DMS114 treated with DMSO at 0.1 percent for 48 hours (cell line): Measurements from ENCODE around the gene EDARADD.
"Not testable (repeated sequence)": the region's sequence is repeated elsewhere in the genome, so short reads cannot be mapped to it uniquely, and the experiment has no call there.

Experiments used
- DNase-seq: peaks from one replicate; lab custom pipeline; 2025; ENCODE audit not compliant: unreplicated experiment; lab: John Stamatoyannopoulos, UW

Gene EDARADD

GRCh38 chr1:236393681-236394481 lies at the start of gene EDARADD:
Gene EDARADD, plus strand, starts transcription at chr1:236394286. Its CDS starts 159 bp downstream, at chr1:236394445.
- DNase-seq = no peak

GRCh38 chr1:236345728-236346127 lies 48.4 kb upstream of the EDARADD start:
- no peak for DNase-seq

GRCh38 chr1:236348071-236348470 lies 46.0 kb upstream of the EDARADD start:
- no peak for DNase-seq

- DNase-seq = no peak
Measured at GRCh38 chr1:236350308-236350707, 43.8 kb upstream of the EDARADD start.

DNA sequence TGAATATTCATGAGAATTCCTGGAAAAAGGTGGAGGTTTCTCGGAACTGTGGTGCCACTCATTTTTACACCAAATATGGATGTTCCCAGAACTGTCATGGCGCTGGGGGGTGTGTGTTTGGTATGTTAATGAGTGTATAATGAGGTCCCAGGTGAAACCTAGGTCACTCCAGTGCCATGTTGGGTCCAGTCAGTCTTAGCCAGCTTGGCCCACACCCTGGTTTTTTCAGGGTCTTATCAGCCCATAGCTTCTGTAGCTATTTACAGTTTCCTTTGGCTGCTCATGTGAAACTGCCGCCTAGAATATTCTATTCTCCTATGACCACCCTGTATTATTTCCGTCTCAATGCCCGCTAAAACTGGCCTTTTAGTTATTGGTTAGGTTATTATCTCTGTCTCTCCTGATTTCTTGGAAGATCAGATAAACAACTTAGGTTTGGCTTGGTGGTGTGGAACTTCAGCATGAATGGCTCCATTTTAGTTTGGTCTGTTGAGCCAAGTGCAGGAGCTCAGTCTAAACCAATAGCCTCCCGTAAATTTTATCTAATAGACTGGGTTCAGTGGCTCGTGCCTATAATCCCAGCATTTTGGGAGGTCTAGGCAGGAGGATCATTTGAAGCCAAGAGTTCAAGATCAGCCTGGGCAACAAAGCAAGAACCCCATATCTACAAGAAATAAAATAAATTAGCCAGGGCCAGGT lies 42.1 kb upstream of the EDARADD start:
- no peak for DNase-seq

DNA sequence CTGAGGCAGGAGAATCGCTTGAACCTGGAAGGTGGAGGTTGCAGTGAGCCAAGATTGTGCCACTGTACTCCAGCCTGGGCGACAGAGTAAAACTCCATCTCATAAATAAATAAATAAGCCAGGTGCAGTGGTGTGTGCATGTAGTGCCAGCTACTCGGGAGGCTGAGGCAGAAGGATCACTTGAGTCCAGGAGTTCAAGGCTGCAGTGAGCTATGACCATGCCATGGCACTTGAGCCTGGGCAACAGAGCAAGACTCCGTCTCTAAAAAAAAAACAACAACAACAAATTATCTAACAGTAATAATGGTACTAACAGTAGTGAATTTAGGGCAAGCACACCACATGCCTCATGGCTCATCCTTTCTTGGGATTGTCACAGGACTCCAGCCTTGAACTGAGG lies 41.3 kb upstream of the EDARADD start:
- DNase-seq = not testable (repeated sequence)

DNA sequence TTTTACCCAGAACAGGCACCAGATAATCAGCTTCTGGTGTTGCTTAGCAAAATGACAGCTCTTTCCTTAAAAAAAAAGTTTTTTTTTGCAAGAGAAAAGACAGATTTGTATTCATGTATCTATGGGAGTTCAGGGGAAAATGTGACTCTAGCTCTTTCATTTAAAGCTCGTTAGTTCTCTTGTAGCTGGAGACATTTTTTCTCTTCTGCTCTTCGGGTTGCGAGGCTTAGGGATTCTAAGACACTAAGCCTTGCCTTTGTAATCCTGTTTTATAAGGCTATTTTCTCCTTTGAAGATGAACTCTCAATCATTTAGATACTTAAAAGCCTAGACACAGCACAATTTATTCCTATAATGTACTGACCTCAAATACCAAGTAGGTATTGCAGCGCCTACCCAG lies 40.3 kb upstream of the EDARADD start:
- DNase-seq = no peak

- no peak for DNase-seq
Measured at GRCh38 chr1:236354330-236355147, 39.5 kb upstream of the EDARADD start.

GRCh38 chr1:236356141-236356540 lies 37.9 kb upstream of the EDARADD start:
- DNase-seq = no peak

GRCh38 chr1:236361909-236362590 lies 32.0 kb upstream of the EDARADD start:
- DNase-seq = no peak

DNA sequence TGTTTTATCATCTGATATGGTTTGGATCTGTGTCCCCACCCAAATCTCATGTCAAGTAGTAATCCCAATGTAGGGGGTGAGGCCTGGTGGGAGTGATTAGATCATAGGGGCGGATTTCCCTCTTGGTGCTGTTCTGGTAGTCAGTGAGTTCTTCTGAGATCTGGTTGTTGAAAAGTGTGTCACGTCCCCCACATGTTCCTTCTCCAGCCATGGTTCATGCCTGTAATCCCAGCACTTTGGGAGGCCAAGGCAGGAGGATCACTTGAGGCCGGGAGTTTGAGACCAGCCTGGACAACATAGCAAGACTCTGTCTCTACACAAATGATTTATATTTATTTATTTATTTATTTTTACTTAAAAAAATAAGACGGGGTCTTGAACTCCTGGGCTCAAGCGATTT lies 30.8 kb upstream of the EDARADD start:
- DNase-seq = no peak

- no peak for DNase-seq
Measured at GRCh38 chr1:236365999-236366570, 28.0 kb upstream of the EDARADD start.

DNA sequence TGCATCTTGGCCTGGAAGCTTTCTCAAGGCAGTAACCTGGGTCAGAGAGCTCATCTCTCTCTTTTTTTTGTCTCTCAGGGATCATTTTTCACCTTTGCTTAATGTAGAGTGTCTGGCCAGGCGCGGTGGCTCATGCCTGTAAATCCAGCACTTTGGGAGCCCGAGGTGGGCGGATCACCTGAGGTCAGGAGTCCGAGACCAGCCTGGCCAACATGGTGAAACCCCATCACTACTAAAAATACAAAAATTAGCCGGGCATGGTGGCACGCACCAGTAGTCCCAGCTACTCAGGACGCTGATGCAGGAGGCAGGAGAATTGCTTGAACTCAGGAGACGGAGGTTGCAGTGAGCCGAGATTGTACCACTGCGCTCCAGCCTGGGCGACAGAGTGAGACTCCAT lies 27.4 kb upstream of the EDARADD start:
- DNase-seq = not testable (repeated sequence)

DNA sequence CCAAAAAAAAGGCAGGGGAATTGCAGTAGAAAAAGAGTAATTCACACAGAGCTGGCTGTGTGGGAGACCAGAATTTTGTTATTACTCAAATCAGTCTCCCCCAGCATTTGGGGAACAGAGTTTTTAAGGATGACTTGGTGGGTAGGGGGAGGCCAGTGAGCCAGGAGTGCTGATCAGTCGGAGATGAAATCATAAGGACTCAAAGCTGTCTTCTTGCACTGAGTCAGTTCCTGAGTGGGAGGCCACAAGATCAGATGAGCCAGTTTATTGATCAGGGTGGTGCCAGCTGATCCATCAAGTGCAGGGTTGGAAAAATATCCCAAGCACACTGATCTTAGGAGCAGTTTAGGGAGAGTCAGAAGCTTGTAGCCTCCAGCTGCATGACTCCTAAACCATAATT lies 23.7 kb upstream of the EDARADD start:
- DNase-seq = no peak

GRCh38 chr1:236371083-236371482 lies 23.0 kb upstream of the EDARADD start:
- no peak for DNase-seq

GRCh38 chr1:236377832-236378535 lies 16.1 kb upstream of the EDARADD start:
- no peak for DNase-seq

DNA sequence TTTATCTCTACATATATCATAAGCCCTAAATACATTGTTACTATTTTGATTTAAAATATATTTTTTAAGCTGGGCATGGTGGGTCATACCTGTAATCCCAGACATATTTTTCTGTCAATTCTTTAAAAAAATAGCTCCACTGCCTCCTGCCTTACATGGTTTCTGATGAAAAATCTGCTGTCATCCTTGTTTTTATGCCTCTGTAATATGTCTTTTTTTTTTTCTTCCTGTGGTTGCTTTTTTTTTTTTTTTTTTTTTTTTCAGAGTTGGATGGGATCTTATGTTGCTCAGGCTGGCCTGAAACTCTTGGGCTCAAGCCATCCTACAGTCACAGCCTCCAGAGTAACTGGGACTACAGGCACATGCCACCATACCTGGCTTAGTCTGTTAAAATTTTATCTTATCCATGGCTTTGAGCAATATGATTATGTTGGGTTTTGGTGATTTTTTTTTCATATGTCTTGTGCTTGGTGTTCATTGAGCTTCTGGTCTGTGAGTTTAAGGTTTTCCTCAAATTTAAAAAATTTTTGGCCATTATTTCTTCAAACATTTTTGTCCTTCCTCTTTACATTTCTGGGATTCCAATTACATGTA lies 12.4 kb upstream of the EDARADD start:
- DNase-seq = no peak

DNA sequence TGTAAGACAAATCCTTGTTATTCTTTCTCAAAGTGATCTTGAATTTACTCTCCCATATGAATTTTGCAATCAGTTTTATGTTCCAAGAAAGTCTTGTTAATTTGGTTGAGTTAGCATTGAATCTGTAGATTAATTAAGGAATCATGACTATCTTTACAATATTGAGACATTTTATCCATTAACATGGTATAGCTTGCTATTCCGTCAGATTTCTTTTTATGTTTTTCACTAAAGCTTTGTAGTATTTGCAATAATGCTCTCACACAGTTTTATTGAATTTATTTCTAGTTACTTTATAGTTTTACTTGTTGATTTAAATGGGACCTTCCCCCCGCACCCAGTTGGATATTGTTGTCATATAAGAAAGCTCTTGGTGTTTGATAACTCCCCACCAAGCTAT lies 5.8 kb upstream of the EDARADD start:
- DNase-seq = no peak

GRCh38 chr1:236389253-236389652 lies 4.8 kb upstream of the EDARADD start:
- no peak for DNase-seq

DNA sequence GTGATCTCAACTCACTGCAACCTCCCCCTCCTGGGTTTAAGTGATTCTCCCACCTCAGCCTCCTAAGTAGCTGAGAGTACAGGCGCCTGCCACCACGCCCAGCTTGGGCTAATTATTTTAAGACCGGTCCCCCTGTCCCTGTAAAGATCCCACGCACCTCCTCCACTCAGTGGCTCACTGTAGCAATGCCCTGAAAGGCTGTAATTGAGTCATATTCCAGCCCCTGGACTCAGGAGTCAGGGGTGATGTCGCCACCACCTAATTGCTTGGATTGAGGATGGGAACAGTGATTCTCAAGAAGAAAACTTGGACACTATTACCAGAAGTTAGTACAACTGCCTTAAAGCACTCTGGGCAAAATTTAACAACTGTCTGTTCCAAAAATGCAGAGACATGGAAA lies 3.1 kb upstream of the EDARADD start:
- no peak for DNase-seq
